ENCODE results near the gene ZNF8. TPM values are rescaled to one million over a fixed set of nuclear protein-coding genes. Genes with fewer than 3 reads are reported as not detected.

ZNF8 gene
- total and polyA plus RNA-seq, 7 donors = 0.35 to 2.5 (median 1.5) TPM

DNA sequence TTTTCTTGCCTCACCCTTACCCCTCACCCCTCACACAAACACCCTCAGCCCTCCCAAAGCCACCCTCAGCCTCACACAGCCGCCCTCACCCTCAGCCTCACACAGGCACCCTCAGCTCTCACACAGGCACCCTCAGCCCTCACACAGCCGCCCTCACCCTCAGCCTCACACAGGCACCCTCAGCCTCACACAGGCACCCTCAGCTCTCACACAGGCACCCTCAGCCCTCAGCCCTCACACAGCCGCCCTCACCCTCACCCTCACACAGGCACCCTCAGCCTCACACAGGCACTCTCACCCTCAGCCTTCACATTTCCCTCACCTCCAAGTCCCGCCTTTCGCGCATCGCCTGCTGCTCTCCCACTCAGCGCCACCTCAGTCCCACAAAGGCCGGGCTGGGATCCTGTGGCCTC, 47.8 kb downstream of the ZNF8 start:
- H3K27ac ChIP-seq = peak overlapping the region; percentile 99
- H3K4me1 ChIP-seq = peaks cover 24% of the 10 kb centered on the region
- intact Hi-C loops (cut with DNase I) = loop anchor here (5.0 kb wide), 2 partner anchors 36 to 126 kb away; partner anchors contain the start of genes ZNF324B (in 1 of the 2) and ZNF497 (in 1 of the 2)
- no peaks in the 10 kb centered on the region for H3K9me3 ChIP-seq
- TF ChIP-seq CTCF (IDR thresholded peaks at IDR 0.05) = no peak
- no peaks in the 10 kb centered on the region for H3K27me3 ChIP-seq (ENCODE audit: insufficient read depth in 3 of 3, low read length in 2 of 3)
- H3K4me3 ChIP-seq = peak overlapping the region; percentile 95
- ATAC-seq (peak in 1 of 4 donors; percentile 15), DNase-seq (no peak)
- 1 to 8% (median 4%) methylated on average over 9 of the region's 9 CpGs for WGBS, 3 donors
- H3K36me3 ChIP-seq (ENCODE audit: insufficient read depth in 1 of 2, low read depth in 1 of 2) = peaks cover 0 to 12% of the 10 kb centered on the region in 2 donors

DNA sequence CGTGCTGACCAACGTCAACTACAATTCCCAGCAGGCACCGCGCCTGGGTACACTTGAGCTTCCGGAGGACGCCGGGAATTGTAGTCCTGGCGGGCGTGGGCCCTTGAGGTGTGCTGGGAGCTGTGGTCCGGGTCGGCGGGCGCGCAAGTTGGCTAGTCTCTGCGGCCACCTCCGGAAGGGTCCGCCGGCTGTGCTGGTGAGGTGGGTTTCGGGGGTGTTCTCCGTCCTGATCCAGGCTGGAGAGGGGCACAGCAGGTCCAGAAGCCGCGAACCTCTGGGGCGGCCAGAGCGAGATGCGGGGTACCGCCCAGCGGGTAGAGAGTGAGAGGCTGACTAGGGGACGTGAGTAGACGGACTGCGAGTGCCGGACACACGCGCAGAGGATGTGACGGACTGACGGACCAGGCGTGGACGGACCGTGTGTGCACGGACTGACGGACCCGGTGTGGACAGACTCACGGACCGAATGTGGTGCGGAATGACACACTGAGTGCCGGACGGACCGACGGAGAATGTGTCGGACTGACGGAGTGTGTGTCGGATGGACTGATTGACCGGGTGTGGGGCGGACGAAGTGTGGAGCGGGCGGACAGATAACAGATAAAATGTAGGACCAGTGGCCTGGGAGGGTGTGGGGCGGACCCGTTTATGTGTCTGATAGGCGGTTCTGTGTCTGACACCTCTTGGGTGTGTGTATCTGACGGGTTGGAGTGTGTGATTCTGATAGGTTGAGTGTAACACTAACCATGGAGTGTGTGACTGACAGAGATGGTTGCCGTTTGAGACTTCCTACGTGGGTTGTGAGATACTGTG, 48.4 kb downstream of the ZNF8 start, which contains the start of gene ZSCAN22:
TSS of gene ZSCAN22 (plus strand) at position 81 of the 813 bp plus-strand sequence. CDS start 7,809 bp downstream, outside the sequence.
- Histone ChIP-seq H3K4me3 (peak within 1 kb of the TSS; percentile 95), H3K9me3 (no peaks in the 10 kb centered on the region), H3K27me3 (ENCODE audit: insufficient read depth in 3 of 3, low read length in 2 of 3) (no peaks in the 10 kb centered on the region), H3K36me3 (ENCODE audit: insufficient read depth in 1 of 2, low read depth in 1 of 2) (peaks cover 0 to 10% of the 10 kb centered on the region in 2 donors), H3K4me1 (peaks cover 24% of the 10 kb centered on the region), H3K27ac (peak within 1 kb of the TSS; percentile 99)
- WGBS, 3 donors = 0 to 1% (median 0%) methylated on average over 62 of the region's 62 CpGs
- DNase-seq = peak; percentile 98 to 99
- TF ChIP-seq CTCF (IDR thresholded peaks at IDR 0.05) = no peak
- ATAC-seq = peak; percentile 97 to 98 (median 97)
- intact Hi-C loops (cut with DNase I) = loop anchor here (5.0 kb wide), 2 partner anchors 35 to 125 kb away; partner anchors contain the start of genes ZNF324B (in 1 of the 2) and ZNF497 (in 1 of the 2)

- Histone ChIP-seq H3K9me3 (no peaks in the 10 kb centered on the region), H3K4me3 (no peak overlapping the region), H3K36me3 (ENCODE audit: insufficient read depth in 1 of 2, low read depth in 1 of 2) (peaks cover 0 to 4% of the 10 kb centered on the region in 2 donors), H3K27ac (no peak overlapping the region), H3K27me3 (ENCODE audit: insufficient read depth in 3 of 3, low read length in 2 of 3) (no peaks in the 10 kb centered on the region), H3K4me1 (peaks cover 24% of the 10 kb centered on the region)
- 53 to 60% (median 57%) methylated on average over 10 of the region's 10 CpGs for WGBS, 3 donors
- no peak for DNase-seq
- ATAC-seq = no peak
- no peak for TF ChIP-seq CTCF (IDR thresholded peaks at IDR 0.05)
- intact Hi-C loops (cut with DNase I) = loop anchor here (5.0 kb wide), 2 partner anchors 33 to 123 kb away; partner anchors contain the start of genes ZNF324B (in 1 of the 2) and ZNF497 (in 1 of the 2)
These were observed 50.2 kb downstream of the ZNF8 start for GRCh38 chr19:58328999-58329398.

DNA sequence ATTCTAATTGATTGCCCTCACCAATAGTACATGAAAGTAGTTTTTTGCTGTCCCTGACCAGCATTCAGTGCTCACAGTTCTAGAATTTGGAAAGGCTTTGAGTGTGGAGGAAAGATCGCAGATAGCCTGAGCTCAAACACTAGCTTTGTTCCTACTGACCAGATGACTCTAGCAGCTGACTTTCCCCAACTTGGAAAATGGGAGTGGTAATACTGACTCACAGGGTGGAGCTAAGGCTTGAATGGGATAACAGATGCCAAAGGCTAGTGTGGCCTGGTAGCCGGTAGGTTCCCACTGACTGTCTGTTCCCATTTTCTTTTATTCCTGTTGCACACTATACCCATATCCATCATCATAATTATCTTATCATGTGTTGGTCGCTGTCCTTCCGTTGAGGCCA, 51.7 kb downstream of the ZNF8 start:
- no peaks in the 10 kb centered on the region for H3K9me3 ChIP-seq
- H3K36me3 ChIP-seq (ENCODE audit: insufficient read depth in 1 of 2, low read depth in 1 of 2) = peaks cover 4 to 10% of the 10 kb centered on the region in 2 donors
- ATAC-seq (no peak), DNase-seq (no peak)
- H3K27me3 ChIP-seq (ENCODE audit: insufficient read depth in 3 of 3, low read length in 2 of 3) = no peaks in the 10 kb centered on the region
- peaks cover 20% of the 10 kb centered on the region for H3K4me1 ChIP-seq
- H3K27ac ChIP-seq = no peak overlapping the region
- intact Hi-C loops (cut with DNase I) = no loop called here
- H3K4me3 ChIP-seq = no peak overlapping the region
- 50 to 58% (median 58%) methylated on average over 4 of the region's 4 CpGs for WGBS, 3 donors
- TF ChIP-seq CTCF (IDR thresholded peaks at IDR 0.05) = no peak
